K562 (cell line): ENCODE measurements around the gene PRELID3B. TPM values are rescaled to one million over a fixed set of nuclear protein-coding genes. Genes with fewer than 3 reads are reported as not detected.
A peak's percentile ranks its signal among the peaks of the same experiment; 100 is the strongest.

ENCODE experiments used
- CHD1 ChIP-seq: fragments of 200-600 bp; sonication (generic); IDR thresholded peaks from one replicate; pipeline ENCODE4 v1.6.1; 2012; ENCODE audit warnings: mild to moderate bottlenecking, moderate library complexity, low read length, inconsistent platforms
- EGR1 ChIP-seq: fragments of 450-650 bp; conservative IDR thresholded peaks from 2 replicates; pipeline ENCODE4 v1.6.1; 2017; ENCODE audit warnings: mild to moderate bottlenecking
- POLR2A ChIP-seq: fragments of 450-650 bp; conservative IDR thresholded peaks from 2 replicates; pipeline ENCODE4 v1.6.1; 2016
- POLR2AphosphoS5 ChIP-seq: IDR thresholded peaks from 2 replicates; pipeline ENCODE4 v1.6.1; 2011; ENCODE audit warnings: mild to moderate bottlenecking, low read depth, low read length, moderate library complexity; ENCODE audit not compliant: control insufficient read depth, insufficient read depth
- RBBP5 ChIP-seq: fragments of 200-600 bp; sonication (generic); IDR thresholded peaks from 2 replicates; pipeline ENCODE4 v1.6.1; 2012; ENCODE audit warnings: borderline replicate concordance, mild to moderate bottlenecking, low read length, control low read depth, inconsistent platforms; ENCODE audit not compliant: insufficient read depth, poor library complexity, severe bottlenecking
- RBM17 ChIP-seq: fragments of 200-400 bp; formaldehyde crosslinking; IDR thresholded peaks from 2 replicates; pipeline ENCODE4 v1.6.1; 2017; ENCODE audit warnings: low read depth, mild to moderate bottlenecking, low read length, borderline replicate concordance
- SIX5 ChIP-seq, 2 experiments: IDR thresholded peaks; 2 replicates each; pipeline ENCODE4 v1.6.1; 2011; ENCODE audit warnings: low read length in 2 of 2, borderline replicate concordance in 1 of 2, low read depth in 1 of 2, mild to moderate bottlenecking in 1 of 2, moderate library complexity in 1 of 2; ENCODE audit not compliant: insufficient read depth in 1 of 2
- SMAD4 ChIP-seq: fragments of 250-450 bp; sonication (Bioruptor Pico); conservative IDR thresholded peaks from 2 replicates; pipeline ENCODE4 v1.8.0; 2021; ENCODE audit warnings: inconsistent platforms, mild to moderate bottlenecking, moderate library complexity
- SOX6 ChIP-seq: fragments of 450-650 bp; IDR thresholded peaks from 2 replicates; pipeline ENCODE4 v1.6.1; 2014; ENCODE audit warnings: mild to moderate bottlenecking
- TGIF2 ChIP-seq: sonication (generic); formaldehyde crosslinking; IDR thresholded peaks from 2 replicates; pipeline ENCODE4 v1.8.1; 2022; ENCODE audit warnings: mild to moderate bottlenecking, missing genetic modification reagents, moderate library complexity
- ZNF143 ChIP-seq: sonication (generic); formaldehyde crosslinking; IDR thresholded peaks from 2 replicates; pipeline ENCODE4 v1.9.0; 2022; ENCODE audit warnings: mild to moderate bottlenecking, missing genetic modification reagents
- ZNF224 ChIP-seq: sonication (generic); formaldehyde crosslinking; IDR thresholded peaks from 2 replicates; pipeline ENCODE4 v1.8.0; 2022; ENCODE audit warnings: mild to moderate bottlenecking, missing genetic modification reagents
- ZNF347 ChIP-seq: fragments of 450-650 bp; formaldehyde crosslinking; IDR thresholded peaks from 2 replicates; pipeline ENCODE4 v1.4.0; 2020; ENCODE audit warnings: low read depth, mild to moderate bottlenecking, moderate library complexity
- ZNF75A ChIP-seq: fragments of 450-650 bp; formaldehyde crosslinking; IDR thresholded peaks from 2 replicates; pipeline ENCODE4 v1.4.0; 2020; ENCODE audit warnings: mild to moderate bottlenecking
- ZNF766 ChIP-seq: fragments of 200-800 bp; sonication (Bioruptor generic); conservative IDR thresholded peaks from 2 replicates; pipeline ENCODE4 v1.6.1; 2016; ENCODE audit warnings: missing genetic modification characterization, missing compliant biosample characterization
- ZSCAN32 ChIP-seq: fragments of 450-650 bp; formaldehyde crosslinking; IDR thresholded peaks from 2 replicates; pipeline ENCODE4 v1.4.0; 2020; ENCODE audit warnings: mild to moderate bottlenecking, moderate library complexity
- polyA plus RNA-seq, 8 experiments: library from polyadenylated mRNA; depleted of rRNA in 4 of 8; stranded (reverse) in 5 of 8; unstranded in 3 of 8; fragments of >200 nt; fragmentation: Nextera tagmentation in 2 of 8; fragmentation: Illumina TruSeq in 1 of 8; extraction: Ambion mirVana in 2 of 8; extraction: Trizol in 1 of 8; gene quantifications; 2 replicates each; pipeline versions ENCODE4 v1.2.1 to v1.2.3, GENCODE V29; 2011 to 2014; ENCODE audit warnings: inconsistent platforms in 1 of 8, missing spikeins in 1 of 8
- total RNA-seq, 7 experiments: library from RNA; depleted of rRNA in 6 of 7; stranded (reverse); fragments of >200 nt in 6 of 7; fragmentation: Illumina TruSeq in 2 of 7; extraction: Trizol in 2 of 7; gene quantifications; 2 replicates each; pipeline versions ENCODE4 v1.2.1 to v1.2.3, GENCODE V29; 2011 to 2021; ENCODE audit warnings: low replicate concordance in 1 of 7
- TF ChIP-seq, protein P1 (sequence below): fragments of 250-450 bp; sonication (Bioruptor Pico); IDR thresholded peaks from 2 replicates; pipeline ENCODE4 v1.5.0; 2021
- TF ChIP-seq, protein P2 (sequence below): fragments of 250-450 bp; sonication (Bioruptor Pico); IDR thresholded peaks from 2 replicates; pipeline ENCODE4 v1.8.0; 2021; ENCODE audit warnings: moderate library complexity, mild to moderate bottlenecking, inconsistent platforms
- TF ChIP-seq, protein P3 (sequence below): fragments of 250-450 bp; sonication (Bioruptor Pico); IDR thresholded peaks from 2 replicates; pipeline ENCODE4 v1.9.0; 2021; ENCODE audit warnings: mild to moderate bottlenecking
- TF ChIP-seq, protein P4 (sequence below): sonication (generic); formaldehyde crosslinking; IDR thresholded peaks from 2 replicates; pipeline ENCODE4 v1.8.1; 2023; ENCODE audit warnings: mild to moderate bottlenecking, missing genetic modification reagents
- TF ChIP-seq, protein P5 (sequence below), 2 experiments: fragments of 450-650 bp; IDR thresholded peaks; 2 replicates each; pipeline ENCODE4 v1.6.1; 2016

The PRELID3B gene
- total and polyA plus RNA-seq, 9 of the 15 experiments (the other 6 are each of a cell fraction or from before 2014, with no cell fraction given) = 77.0 to 186 (median 101) TPM

DNA sequence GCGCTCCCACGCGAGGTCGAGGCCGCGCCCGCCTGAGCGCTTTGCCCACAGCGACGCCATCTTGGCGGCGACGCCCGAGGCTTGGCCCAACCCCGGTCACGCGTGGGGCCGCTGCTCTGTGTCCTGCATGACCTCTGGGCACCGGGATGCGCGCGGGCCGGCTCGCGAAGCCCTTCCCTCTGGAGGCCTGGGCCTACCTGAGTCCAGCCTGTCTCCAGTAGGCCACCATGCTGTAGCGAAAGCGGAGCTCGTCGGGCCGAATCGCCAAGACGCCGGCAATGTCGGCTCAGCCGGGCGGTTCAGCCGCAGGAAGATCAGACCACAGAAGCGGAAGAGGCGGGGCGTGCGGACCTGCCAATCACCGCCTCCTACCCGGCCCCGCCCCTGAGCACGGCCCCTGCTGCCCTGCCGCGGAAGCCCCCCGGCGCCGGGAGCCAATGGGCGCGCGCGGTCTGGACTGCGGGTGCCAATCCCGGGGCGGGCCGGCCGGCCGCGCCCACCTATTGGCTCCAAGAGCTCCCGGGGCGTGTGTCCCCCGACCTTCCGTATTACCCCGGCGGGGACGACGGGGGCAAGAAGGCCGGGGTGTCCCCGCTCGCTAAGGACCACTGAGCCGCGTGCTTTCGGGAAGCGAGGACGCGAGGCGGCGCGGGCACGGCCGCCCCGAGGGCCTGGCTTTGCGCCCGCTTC is 10.4 kb downstream of the PRELID3B start, which contains the start of gene ATP5F1E (continued):
- TF ChIP-seq SOX6 = 0 out of 2 replicates have a peak, but pooled peaks have one; percentile 10
- TF ChIP-seq ZSCAN32 (CRISPR knock-in tag) = peak; percentile 82
- TF ChIP-seq ZNF766 (CRISPR knock-in tag) = peak; percentile 98
- TF ChIP-seq, protein P1, sequence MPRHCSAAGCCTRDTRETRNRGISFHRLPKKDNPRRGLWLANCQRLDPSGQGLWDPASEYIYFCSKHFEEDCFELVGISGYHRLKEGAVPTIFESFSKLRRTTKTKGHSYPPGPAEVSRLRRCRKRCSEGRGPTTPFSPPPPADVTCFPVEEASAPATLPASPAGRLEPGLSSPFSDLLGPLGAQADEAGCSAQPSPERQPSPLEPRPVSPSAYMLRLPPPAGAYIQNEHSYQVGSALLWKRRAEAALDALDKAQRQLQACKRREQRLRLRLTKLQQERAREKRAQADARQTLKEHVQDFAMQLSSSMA (CRISPR knock-in tag) = peak; percentile 93
- no peak for TF ChIP-seq ZNF143 (CRISPR knock-in tag)
- no peak for TF ChIP-seq ZNF224
- TF ChIP-seq CHD1 = peak; percentile 85
- TF ChIP-seq, protein P2, sequence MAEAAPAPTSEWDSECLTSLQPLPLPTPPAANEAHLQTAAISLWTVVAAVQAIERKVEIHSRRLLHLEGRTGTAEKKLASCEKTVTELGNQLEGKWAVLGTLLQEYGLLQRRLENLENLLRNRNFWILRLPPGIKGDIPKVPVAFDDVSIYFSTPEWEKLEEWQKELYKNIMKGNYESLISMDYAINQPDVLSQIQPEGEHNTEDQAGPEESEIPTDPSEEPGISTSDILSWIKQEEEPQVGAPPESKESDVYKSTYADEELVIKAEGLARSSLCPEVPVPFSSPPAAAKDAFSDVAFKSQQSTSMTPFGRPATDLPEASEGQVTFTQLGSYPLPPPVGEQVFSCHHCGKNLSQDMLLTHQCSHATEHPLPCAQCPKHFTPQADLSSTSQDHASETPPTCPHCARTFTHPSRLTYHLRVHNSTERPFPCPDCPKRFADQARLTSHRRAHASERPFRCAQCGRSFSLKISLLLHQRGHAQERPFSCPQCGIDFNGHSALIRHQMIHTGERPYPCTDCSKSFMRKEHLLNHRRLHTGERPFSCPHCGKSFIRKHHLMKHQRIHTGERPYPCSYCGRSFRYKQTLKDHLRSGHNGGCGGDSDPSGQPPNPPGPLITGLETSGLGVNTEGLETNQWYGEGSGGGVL (CRISPR knock-in tag) = peak; percentile 77; the same call in 1 of the 2 replicates
- TF ChIP-seq POLR2AphosphoS5 = peak; percentile 69
- TF ChIP-seq RBBP5 = peak; percentile 86
- peak; percentile 67 for TF ChIP-seq ZNF75A (CRISPR knock-in tag)
- peak; percentile 53 for TF ChIP-seq EGR1
- TF ChIP-seq SIX5 (IDR thresholded peaks at IDR 0.05; ENCODE audit: borderline replicate concordance in 1 of 2, insufficient read depth in 1 of 2, low read depth in 1 of 2, low read length in 2 of 2) = no peak
- TF ChIP-seq, protein P3, sequence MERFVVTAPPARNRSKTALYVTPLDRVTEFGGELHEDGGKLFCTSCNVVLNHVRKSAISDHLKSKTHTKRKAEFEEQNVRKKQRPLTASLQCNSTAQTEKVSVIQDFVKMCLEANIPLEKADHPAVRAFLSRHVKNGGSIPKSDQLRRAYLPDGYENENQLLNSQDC (CRISPR knock-in tag) = no peak
- TF ChIP-seq SMAD4 (CRISPR knock-in tag) = peak; percentile 96
- TF ChIP-seq ZNF347 (CRISPR knock-in tag) = no peak
- TF ChIP-seq, protein P4, sequence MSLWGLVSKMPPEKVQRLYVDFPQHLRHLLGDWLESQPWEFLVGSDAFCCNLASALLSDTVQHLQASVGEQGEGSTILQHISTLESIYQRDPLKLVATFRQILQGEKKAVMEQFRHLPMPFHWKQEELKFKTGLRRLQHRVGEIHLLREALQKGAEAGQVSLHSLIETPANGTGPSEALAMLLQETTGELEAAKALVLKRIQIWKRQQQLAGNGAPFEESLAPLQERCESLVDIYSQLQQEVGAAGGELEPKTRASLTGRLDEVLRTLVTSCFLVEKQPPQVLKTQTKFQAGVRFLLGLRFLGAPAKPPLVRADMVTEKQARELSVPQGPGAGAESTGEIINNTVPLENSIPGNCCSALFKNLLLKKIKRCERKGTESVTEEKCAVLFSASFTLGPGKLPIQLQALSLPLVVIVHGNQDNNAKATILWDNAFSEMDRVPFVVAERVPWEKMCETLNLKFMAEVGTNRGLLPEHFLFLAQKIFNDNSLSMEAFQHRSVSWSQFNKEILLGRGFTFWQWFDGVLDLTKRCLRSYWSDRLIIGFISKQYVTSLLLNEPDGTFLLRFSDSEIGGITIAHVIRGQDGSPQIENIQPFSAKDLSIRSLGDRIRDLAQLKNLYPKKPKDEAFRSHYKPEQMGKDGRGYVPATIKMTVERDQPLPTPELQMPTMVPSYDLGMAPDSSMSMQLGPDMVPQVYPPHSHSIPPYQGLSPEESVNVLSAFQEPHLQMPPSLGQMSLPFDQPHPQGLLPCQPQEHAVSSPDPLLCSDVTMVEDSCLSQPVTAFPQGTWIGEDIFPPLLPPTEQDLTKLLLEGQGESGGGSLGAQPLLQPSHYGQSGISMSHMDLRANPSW (CRISPR knock-in tag) = 0 out of 2 replicates have a peak, but pooled peaks have one; percentile 30
- TF ChIP-seq TGIF2 (CRISPR knock-in tag) = peak; percentile 75; the same call in 1 of the 2 replicates
- TF ChIP-seq POLR2A = peak; percentile 96
- TF ChIP-seq, protein P5, sequence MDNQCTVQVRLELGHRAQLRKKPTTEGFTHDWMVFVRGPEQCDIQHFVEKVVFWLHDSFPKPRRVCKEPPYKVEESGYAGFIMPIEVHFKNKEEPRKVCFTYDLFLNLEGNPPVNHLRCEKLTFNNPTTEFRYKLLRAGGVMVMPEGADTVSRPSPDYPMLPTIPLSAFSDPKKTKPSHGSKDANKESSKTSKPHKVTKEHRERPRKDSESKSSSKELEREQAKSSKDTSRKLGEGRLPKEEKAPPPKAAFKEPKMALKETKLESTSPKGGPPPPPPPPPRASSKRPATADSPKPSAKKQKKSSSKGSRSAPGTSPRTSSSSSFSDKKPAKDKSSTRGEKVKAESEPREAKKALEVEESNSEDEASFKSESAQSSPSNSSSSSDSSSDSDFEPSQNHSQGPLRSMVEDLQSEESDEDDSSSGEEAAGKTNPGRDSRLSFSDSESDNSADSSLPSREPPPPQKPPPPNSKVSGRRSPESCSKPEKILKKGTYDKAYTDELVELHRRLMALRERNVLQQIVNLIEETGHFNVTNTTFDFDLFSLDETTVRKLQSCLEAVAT (IDR thresholded peaks at IDR 0.05) = peak in 1 of 2 experiments; percentile 57; a peak in 1 of 4 replicates
- no peak for TF ChIP-seq RBM17
